ENCODE data around the gene APBB2. TPM values are rescaled to one million over a fixed set of nuclear protein-coding genes. Genes with fewer than 3 reads are reported as not detected.

The APBB2 gene
- total RNA-seq, 1 experiment from 2014 or later, result 80.7 TPM

DNA sequence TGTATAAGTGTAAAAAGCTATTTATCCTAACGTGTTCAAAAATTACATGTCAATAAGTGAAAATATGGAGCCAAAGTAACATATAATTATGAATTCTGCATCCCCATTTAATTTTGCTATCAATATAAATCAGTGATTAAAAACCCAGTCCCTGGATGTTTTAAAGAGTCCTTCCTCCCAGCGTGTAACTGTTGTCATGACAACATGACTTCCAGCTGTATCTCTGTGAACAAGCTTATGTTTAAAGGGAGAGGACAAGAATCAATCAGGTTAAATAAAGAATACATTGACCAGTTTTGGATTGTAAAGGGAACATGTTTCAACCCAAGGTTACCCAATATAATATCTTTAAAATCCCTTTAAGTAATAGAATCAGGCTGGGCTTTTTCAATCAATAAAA is 244.8 kb downstream of the APBB2 start:
- CTCF ChIA-PET, result no interaction called here

GRCh38 chr4:40967550-40967949 is 246.8 kb downstream of the APBB2 start:
- Histone ChIP-seq H3K36me3 (ENCODE audit: control insufficient read depth, insufficient read depth, low read length) (peaks cover 2% of the 10 kb centered on the region; the same call in 1 of the 2 replicates), H3K4me1 (no peaks in the 10 kb centered on the region), H3K9me3 (no peaks in the 10 kb centered on the region), H3K4me3 (ENCODE audit: low read depth, low read length) (no peak overlapping the region), H3K27me3 (replicated peaks; ENCODE audit: control insufficient read depth, insufficient read depth, low read length) (no peaks in the 10 kb centered on the region)
- Mint-ChIP-seq H3K27me3 (ENCODE audit: insufficient read depth, unreplicated experiment) (no peaks in the 10 kb centered on the region), H3K4me3 (ENCODE audit: unreplicated experiment) (no peak overlapping the region), H3K4me1 (ENCODE audit: low read depth, unreplicated experiment) (no peaks in the 10 kb centered on the region), H3K9me3 (ENCODE audit: unreplicated experiment) (no peaks in the 10 kb centered on the region), H3K36me3 (ENCODE audit: insufficient read depth, unreplicated experiment) (peaks cover 30% of the 10 kb centered on the region), H3K27ac (ENCODE audit: unreplicated experiment) (no peak overlapping the region)
- no peak for TF ChIP-seq CTCF (IDR thresholded peaks at IDR 0.05; ENCODE audit: insufficient read depth in 1 of 2, low read depth in 1 of 2, low read length in 1 of 2, severe bottlenecking in 1 of 2, unreplicated experiment in 1 of 2)
- ChIA-PET POLR2A (no interaction called here), CTCF (no interaction called here)
- no TSS peak for BruUV-seq (replicated peaks)
- intact Hi-C loops (cut with micrococcal nuclease; ENCODE audit: unreplicated experiment), result no loop called here
- no peak for DNase-seq

More for the DNA sequence above, 244.8 kb downstream of the APBB2 start:
- no peaks in the 10 kb centered on the region for H3K9me3 ChIP-seq
- no peak for TF ChIP-seq CTCF (IDR thresholded peaks at IDR 0.05; ENCODE audit: insufficient read depth in 1 of 2, low read depth in 1 of 2, low read length in 1 of 2, severe bottlenecking in 1 of 2, unreplicated experiment in 1 of 2)
- peaks cover 46% of the 10 kb centered on the region for H3K36me3 Mint-ChIP-seq (ENCODE audit: insufficient read depth, unreplicated experiment)
- H3K27me3 Mint-ChIP-seq (ENCODE audit: insufficient read depth, unreplicated experiment), result no peaks in the 10 kb centered on the region
- no peak overlapping the region for H3K27ac Mint-ChIP-seq (ENCODE audit: unreplicated experiment)
- no peaks in the 10 kb centered on the region for H3K9me3 Mint-ChIP-seq (ENCODE audit: unreplicated experiment)
- H3K4me1 ChIP-seq, result no peaks in the 10 kb centered on the region
- H3K4me3 Mint-ChIP-seq (ENCODE audit: unreplicated experiment), result no peak overlapping the region
- no peak for DNase-seq
- H3K4me1 Mint-ChIP-seq (ENCODE audit: low read depth, unreplicated experiment), result no peaks in the 10 kb centered on the region
- no TSS peak for BruUV-seq (replicated peaks)
- H3K4me3 ChIP-seq (ENCODE audit: low read depth, low read length), result no peak overlapping the region
- POLR2A ChIA-PET, result no interaction called here
- H3K36me3 ChIP-seq (ENCODE audit: control insufficient read depth, insufficient read depth, low read length), result peaks cover 2% of the 10 kb centered on the region; the same call in 1 of the 2 replicates
- intact Hi-C loops (cut with micrococcal nuclease; ENCODE audit: unreplicated experiment), result no loop called here
- no peaks in the 10 kb centered on the region for H3K27me3 ChIP-seq (replicated peaks; ENCODE audit: control insufficient read depth, insufficient read depth, low read length)

- ChIA-PET POLR2A (no interaction called here), CTCF (no interaction called here)
- Mint-ChIP-seq H3K27me3 (ENCODE audit: insufficient read depth, unreplicated experiment) (no peaks in the 10 kb centered on the region), H3K9me3 (ENCODE audit: unreplicated experiment) (no peaks in the 10 kb centered on the region), H3K4me3 (ENCODE audit: unreplicated experiment) (no peak overlapping the region), H3K36me3 (ENCODE audit: insufficient read depth, unreplicated experiment) (peaks cover 39% of the 10 kb centered on the region), H3K27ac (ENCODE audit: unreplicated experiment) (no peak overlapping the region), H3K4me1 (ENCODE audit: low read depth, unreplicated experiment) (no peaks in the 10 kb centered on the region)
- intact Hi-C loops (cut with micrococcal nuclease; ENCODE audit: unreplicated experiment), result no loop called here
- Histone ChIP-seq H3K4me3 (ENCODE audit: low read depth, low read length) (no peak overlapping the region), H3K9me3 (no peaks in the 10 kb centered on the region), H3K27me3 (replicated peaks; ENCODE audit: control insufficient read depth, insufficient read depth, low read length) (no peaks in the 10 kb centered on the region), H3K36me3 (ENCODE audit: control insufficient read depth, insufficient read depth, low read length) (peaks cover 2% of the 10 kb centered on the region; the same call in 1 of the 2 replicates), H3K4me1 (no peaks in the 10 kb centered on the region)
- no peak for DNase-seq
- TF ChIP-seq CTCF (IDR thresholded peaks at IDR 0.05; ENCODE audit: insufficient read depth in 1 of 2, low read depth in 1 of 2, low read length in 1 of 2, severe bottlenecking in 1 of 2, unreplicated experiment in 1 of 2), result no peak
- BruUV-seq (replicated peaks), result no TSS peak
These were observed 248.3 kb downstream of the APBB2 start for GRCh38 chr4:40966091-40966490.

Measured in Caco-2 (cell line).